K562 (cell line): Measurements from ENCODE around the gene LY6G6F. TPM values are rescaled to one million over a fixed set of nuclear protein-coding genes. Genes with fewer than 3 reads are reported as not detected.

Experiments used
- ETV6 ChIP-seq, 3 experiments: fragments of 150-350 bp in 1 of 3; sonication (generic) in 1 of 3; formaldehyde crosslinking in 1 of 3; IDR thresholded peaks; 2 replicates each; pipeline versions ENCODE4 v1.6.1 to v1.8.0; 2014 to 2022; ENCODE audit warnings: borderline replicate concordance in 2 of 3, low read depth in 2 of 3, antibody characterized with exemption in 1 of 3, low read length in 1 of 3, mild to moderate bottlenecking in 1 of 3, missing genetic modification reagents in 1 of 3
- MECOM ChIP-seq: fragments of 250-450 bp; sonication (Bioruptor Pico); IDR thresholded peaks from 2 replicates; pipeline ENCODE4 v1.8.0; 2022; ENCODE audit warnings: inconsistent platforms
- ZBTB33 ChIP-seq: sonication (generic); formaldehyde crosslinking; IDR thresholded peaks from 2 replicates; pipeline ENCODE4 v1.8.1; 2023; ENCODE audit warnings: mild to moderate bottlenecking, missing genetic modification reagents
- ZNF280B ChIP-seq: fragments of 250-450 bp; sonication (Bioruptor Pico); IDR thresholded peaks from 2 replicates; pipeline ENCODE4 v1.5.1; 2021; ENCODE audit warnings: mild to moderate bottlenecking
- ZNF431 ChIP-seq: sonication (generic); formaldehyde crosslinking; IDR thresholded peaks from 2 replicates; pipeline ENCODE4 v1.8.0; 2022; ENCODE audit warnings: mild to moderate bottlenecking, missing genetic modification reagents
- polyA plus RNA-seq, 8 experiments: library from polyadenylated mRNA; depleted of rRNA in 4 of 8; stranded (reverse) in 5 of 8; unstranded in 3 of 8; fragments of >200 nt; fragmentation: Nextera tagmentation in 2 of 8; fragmentation: Illumina TruSeq in 1 of 8; extraction: Ambion mirVana in 2 of 8; extraction: Trizol in 1 of 8; gene quantifications; 2 replicates each; pipeline versions ENCODE4 v1.2.1 to v1.2.3, GENCODE V29; 2011 to 2014; ENCODE audit warnings: inconsistent platforms in 1 of 8, missing spikeins in 1 of 8
- total RNA-seq, 7 experiments: library from RNA; depleted of rRNA in 6 of 7; stranded (reverse); fragments of >200 nt in 6 of 7; fragmentation: Illumina TruSeq in 2 of 7; extraction: Trizol in 2 of 7; gene quantifications; 2 replicates each; pipeline versions ENCODE4 v1.2.1 to v1.2.3, GENCODE V29; 2011 to 2021; ENCODE audit warnings: low replicate concordance in 1 of 7
- TF ChIP-seq, protein P1 (sequence below): sonication (generic); formaldehyde crosslinking; IDR thresholded peaks from 2 replicates; pipeline ENCODE4 v1.8.0; 2022; ENCODE audit warnings: mild to moderate bottlenecking, low read depth, missing genetic modification reagents
- TF ChIP-seq, protein P2 (sequence below): sonication (generic); formaldehyde crosslinking; IDR thresholded peaks from 2 replicates; pipeline ENCODE4 v1.8.0; 2023; ENCODE audit warnings: mild to moderate bottlenecking, missing genetic modification reagents
- TF ChIP-seq, protein P3 (sequence below): sonication (generic); formaldehyde crosslinking; IDR thresholded peaks from 2 replicates; pipeline ENCODE4 v1.8.0; 2022; ENCODE audit warnings: mild to moderate bottlenecking, missing genetic modification reagents
- TF ChIP-seq, protein P4 (sequence below): conservative IDR thresholded peaks from 2 replicates; pipeline ENCODE4 v1.6.1; 2011; ENCODE audit warnings: low read depth, mild to moderate bottlenecking, low read length; ENCODE audit not compliant: control insufficient read depth

Gene LY6G6F
- total and polyA plus RNA-seq, 9 of the 15 experiments (the other 6 are each of a cell fraction or from before 2014, with no cell fraction given), result 0.14 to 0.50 (median 0.28) TPM; not detected in 2

- TF ChIP-seq MECOM (peak; percentile 3; the same call in 1 of the 2 replicates), ZNF431 (peak; percentile 39; the same call in 1 of the 2 replicates), ZNF280B (CRISPR knock-in tag) (no peak), ZBTB33 (0 out of 2 replicates have a peak, but pooled peaks have one; percentile 5), ETV6 (IDR thresholded peaks at IDR 0.05; ENCODE audit: borderline replicate concordance in 1 of 2, low read depth in 2 of 2, low read length in 1 of 2) (no peak), ETV6 (CRISPR knock-in tag; IDR thresholded peaks at IDR 0.05; ENCODE audit: borderline replicate concordance) (peak; percentile 6; the same call in 1 of the 2 replicates)
- TF ChIP-seq, protein P1, sequence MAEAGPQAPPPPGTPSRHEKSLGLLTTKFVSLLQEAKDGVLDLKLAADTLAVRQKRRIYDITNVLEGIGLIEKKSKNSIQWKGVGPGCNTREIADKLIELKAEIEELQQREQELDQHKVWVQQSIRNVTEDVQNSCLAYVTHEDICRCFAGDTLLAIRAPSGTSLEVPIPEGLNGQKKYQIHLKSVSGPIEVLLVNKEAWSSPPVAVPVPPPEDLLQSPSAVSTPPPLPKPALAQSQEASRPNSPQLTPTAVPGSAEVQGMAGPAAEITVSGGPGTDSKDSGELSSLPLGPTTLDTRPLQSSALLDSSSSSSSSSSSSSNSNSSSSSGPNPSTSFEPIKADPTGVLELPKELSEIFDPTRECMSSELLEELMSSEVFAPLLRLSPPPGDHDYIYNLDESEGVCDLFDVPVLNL (CRISPR knock-in tag), result peak; percentile 64; the same call in 1 of the 2 replicates
- TF ChIP-seq, protein P2, sequence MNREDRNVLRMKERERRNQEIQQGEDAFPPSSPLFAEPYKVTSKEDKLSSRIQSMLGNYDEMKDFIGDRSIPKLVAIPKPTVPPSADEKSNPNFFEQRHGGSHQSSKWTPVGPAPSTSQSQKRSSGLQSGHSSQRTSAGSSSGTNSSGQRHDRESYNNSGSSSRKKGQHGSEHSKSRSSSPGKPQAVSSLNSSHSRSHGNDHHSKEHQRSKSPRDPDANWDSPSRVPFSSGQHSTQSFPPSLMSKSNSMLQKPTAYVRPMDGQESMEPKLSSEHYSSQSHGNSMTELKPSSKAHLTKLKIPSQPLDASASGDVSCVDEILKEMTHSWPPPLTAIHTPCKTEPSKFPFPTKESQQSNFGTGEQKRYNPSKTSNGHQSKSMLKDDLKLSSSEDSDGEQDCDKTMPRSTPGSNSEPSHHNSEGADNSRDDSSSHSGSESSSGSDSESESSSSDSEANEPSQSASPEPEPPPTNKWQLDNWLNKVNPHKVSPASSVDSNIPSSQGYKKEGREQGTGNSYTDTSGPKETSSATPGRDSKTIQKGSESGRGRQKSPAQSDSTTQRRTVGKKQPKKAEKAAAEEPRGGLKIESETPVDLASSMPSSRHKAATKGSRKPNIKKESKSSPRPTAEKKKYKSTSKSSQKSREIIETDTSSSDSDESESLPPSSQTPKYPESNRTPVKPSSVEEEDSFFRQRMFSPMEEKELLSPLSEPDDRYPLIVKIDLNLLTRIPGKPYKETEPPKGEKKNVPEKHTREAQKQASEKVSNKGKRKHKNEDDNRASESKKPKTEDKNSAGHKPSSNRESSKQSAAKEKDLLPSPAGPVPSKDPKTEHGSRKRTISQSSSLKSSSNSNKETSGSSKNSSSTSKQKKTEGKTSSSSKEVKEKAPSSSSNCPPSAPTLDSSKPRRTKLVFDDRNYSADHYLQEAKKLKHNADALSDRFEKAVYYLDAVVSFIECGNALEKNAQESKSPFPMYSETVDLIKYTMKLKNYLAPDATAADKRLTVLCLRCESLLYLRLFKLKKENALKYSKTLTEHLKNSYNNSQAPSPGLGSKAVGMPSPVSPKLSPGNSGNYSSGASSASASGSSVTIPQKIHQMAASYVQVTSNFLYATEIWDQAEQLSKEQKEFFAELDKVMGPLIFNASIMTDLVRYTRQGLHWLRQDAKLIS (CRISPR knock-in tag), result 0 out of 2 replicates have a peak, but pooled peaks have one; percentile 4
- TF ChIP-seq, protein P3, sequence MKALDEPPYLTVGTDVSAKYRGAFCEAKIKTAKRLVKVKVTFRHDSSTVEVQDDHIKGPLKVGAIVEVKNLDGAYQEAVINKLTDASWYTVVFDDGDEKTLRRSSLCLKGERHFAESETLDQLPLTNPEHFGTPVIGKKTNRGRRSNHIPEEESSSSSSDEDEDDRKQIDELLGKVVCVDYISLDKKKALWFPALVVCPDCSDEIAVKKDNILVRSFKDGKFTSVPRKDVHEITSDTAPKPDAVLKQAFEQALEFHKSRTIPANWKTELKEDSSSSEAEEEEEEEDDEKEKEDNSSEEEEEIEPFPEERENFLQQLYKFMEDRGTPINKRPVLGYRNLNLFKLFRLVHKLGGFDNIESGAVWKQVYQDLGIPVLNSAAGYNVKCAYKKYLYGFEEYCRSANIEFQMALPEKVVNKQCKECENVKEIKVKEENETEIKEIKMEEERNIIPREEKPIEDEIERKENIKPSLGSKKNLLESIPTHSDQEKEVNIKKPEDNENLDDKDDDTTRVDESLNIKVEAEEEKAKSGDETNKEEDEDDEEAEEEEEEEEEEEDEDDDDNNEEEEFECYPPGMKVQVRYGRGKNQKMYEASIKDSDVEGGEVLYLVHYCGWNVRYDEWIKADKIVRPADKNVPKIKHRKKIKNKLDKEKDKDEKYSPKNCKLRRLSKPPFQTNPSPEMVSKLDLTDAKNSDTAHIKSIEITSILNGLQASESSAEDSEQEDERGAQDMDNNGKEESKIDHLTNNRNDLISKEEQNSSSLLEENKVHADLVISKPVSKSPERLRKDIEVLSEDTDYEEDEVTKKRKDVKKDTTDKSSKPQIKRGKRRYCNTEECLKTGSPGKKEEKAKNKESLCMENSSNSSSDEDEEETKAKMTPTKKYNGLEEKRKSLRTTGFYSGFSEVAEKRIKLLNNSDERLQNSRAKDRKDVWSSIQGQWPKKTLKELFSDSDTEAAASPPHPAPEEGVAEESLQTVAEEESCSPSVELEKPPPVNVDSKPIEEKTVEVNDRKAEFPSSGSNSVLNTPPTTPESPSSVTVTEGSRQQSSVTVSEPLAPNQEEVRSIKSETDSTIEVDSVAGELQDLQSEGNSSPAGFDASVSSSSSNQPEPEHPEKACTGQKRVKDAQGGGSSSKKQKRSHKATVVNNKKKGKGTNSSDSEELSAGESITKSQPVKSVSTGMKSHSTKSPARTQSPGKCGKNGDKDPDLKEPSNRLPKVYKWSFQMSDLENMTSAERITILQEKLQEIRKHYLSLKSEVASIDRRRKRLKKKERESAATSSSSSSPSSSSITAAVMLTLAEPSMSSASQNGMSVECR (CRISPR knock-in tag), result peak; percentile 75; the same call in 1 of the 2 replicates
- TF ChIP-seq, protein P4, sequence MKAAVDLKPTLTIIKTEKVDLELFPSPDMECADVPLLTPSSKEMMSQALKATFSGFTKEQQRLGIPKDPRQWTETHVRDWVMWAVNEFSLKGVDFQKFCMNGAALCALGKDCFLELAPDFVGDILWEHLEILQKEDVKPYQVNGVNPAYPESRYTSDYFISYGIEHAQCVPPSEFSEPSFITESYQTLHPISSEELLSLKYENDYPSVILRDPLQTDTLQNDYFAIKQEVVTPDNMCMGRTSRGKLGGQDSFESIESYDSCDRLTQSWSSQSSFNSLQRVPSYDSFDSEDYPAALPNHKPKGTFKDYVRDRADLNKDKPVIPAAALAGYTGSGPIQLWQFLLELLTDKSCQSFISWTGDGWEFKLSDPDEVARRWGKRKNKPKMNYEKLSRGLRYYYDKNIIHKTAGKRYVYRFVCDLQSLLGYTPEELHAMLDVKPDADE, result peak; percentile 75; the same call in 1 of the 2 replicates
These were observed 46.9 kb upstream of the LY6G6F start (continued) for GRCh38 chr6:31659649-31660380.
